Natural killer cell (primary cell): Measurements from ENCODE around the gene PLEKHG4B. TPM values are rescaled to one million over a fixed set of nuclear protein-coding genes. Genes with fewer than 3 reads are reported as not detected.

Experiments used
- ATAC-seq, 3 donors: fragments of 150-1000 bp in 2 of 3; fragments of 200-7000 bp in 1 of 3; cut with Tn5 transposase; 1 replicate in 1 of 3; 2 replicates in 2 of 3; pipeline ENCODE4 v1.10.0; 2021; ENCODE audit warnings: mild to moderate bottlenecking in 2 of 3, moderate library complexity in 2 of 3
- DNase-seq, 2 donors: peaks; one replicate each; pipeline versions ENCODE4 v3.0.0 to v3.0.0-alpha.2; 2013 to 2021; ENCODE audit warnings: mixed read lengths in 1 of 2
- H3K27ac ChIP-seq: one replicate; pipeline ENCODE4 v1.5.1; 2013; ENCODE audit warnings: mild to moderate bottlenecking, low read length
- H3K27me3 ChIP-seq: one replicate; pipeline ENCODE4 v1.6.1; 2013; ENCODE audit warnings: low read length; ENCODE audit not compliant: control insufficient read depth, insufficient read depth
- H3K36me3 ChIP-seq: one replicate; pipeline ENCODE4 v1.6.1; 2013; ENCODE audit warnings: low read length; ENCODE audit not compliant: control insufficient read depth, insufficient read depth
- H3K4me1 ChIP-seq: one replicate; pipeline ENCODE4 v1.6.1; 2013; ENCODE audit warnings: low read length; ENCODE audit not compliant: control insufficient read depth, insufficient read depth
- H3K4me3 ChIP-seq: one replicate; pipeline ENCODE4 v1.5.1; 2013; ENCODE audit warnings: low read length
- H3K9me3 ChIP-seq: one replicate; pipeline ENCODE4 v1.6.1; 2013; ENCODE audit warnings: low read length; ENCODE audit not compliant: control insufficient read depth, insufficient read depth
- H3K27ac Mint-ChIP-seq, 2 donors: one replicate each; pipeline ENCODE4 v1.8.0; 2022; ENCODE audit warnings: mild to moderate bottlenecking in 2 of 2, mixed read lengths in 2 of 2, moderate library complexity in 1 of 2
- H3K27me3 Mint-ChIP-seq, 2 donors: one replicate each; pipeline ENCODE4 v1.8.0; 2022; ENCODE audit warnings: low read depth in 2 of 2, mixed read lengths in 2 of 2
- H3K36me3 Mint-ChIP-seq: one replicate; pipeline ENCODE4 v1.8.0; 2022; ENCODE audit warnings: mixed read lengths
- H3K4me1 Mint-ChIP-seq, 2 donors: one replicate each; pipeline ENCODE4 v1.8.0; 2022; ENCODE audit warnings: mixed read lengths in 2 of 2
- H3K4me3 Mint-ChIP-seq: one replicate; pipeline ENCODE4 v1.8.0; 2022; ENCODE audit warnings: mild to moderate bottlenecking, moderate library complexity, mixed read lengths
- H3K9me3 Mint-ChIP-seq, 2 donors: one replicate each; pipeline ENCODE4 v1.8.0; 2022; ENCODE audit warnings: mixed read lengths in 2 of 2
- WGBS: methylation state at CpG from one replicate; pipeline ENCODE4 v1.1.7; 2013; ENCODE audit warnings: missing lambda C conversion rate; ENCODE audit not compliant: insufficient coverage; 5-methylcytosine and 5-hydroxymethylcytosine counted together
- intact Hi-C: fragments of 100-400 bp; cut with micrococcal nuclease; formaldehyde crosslinking; loops from one replicate; pipeline ENCODE4 v1.14.2; 2022
- total RNA-seq, 4 donors: library from RNA; stranded (reverse); fragments of 120-200 nt in 1 of 4; gene quantifications; one replicate each; pipeline versions ENCODE4 v1.2.3 to v1.2.4, GENCODE V29; 2013 to 2022
- TF ChIP-seq, protein P1 (sequence below): fragments of 200-600 bp; IDR thresholded peaks from one replicate; pipeline ENCODE4 v1.8.0; 2022; ENCODE audit warnings: antibody characterized with exemption

The PLEKHG4B gene
- total RNA-seq, 3 donors from 2014 or later (not counting 1 experiment from before 2014, with no cell fraction given), result 0.07 TPM; not detected in 2

DNA sequence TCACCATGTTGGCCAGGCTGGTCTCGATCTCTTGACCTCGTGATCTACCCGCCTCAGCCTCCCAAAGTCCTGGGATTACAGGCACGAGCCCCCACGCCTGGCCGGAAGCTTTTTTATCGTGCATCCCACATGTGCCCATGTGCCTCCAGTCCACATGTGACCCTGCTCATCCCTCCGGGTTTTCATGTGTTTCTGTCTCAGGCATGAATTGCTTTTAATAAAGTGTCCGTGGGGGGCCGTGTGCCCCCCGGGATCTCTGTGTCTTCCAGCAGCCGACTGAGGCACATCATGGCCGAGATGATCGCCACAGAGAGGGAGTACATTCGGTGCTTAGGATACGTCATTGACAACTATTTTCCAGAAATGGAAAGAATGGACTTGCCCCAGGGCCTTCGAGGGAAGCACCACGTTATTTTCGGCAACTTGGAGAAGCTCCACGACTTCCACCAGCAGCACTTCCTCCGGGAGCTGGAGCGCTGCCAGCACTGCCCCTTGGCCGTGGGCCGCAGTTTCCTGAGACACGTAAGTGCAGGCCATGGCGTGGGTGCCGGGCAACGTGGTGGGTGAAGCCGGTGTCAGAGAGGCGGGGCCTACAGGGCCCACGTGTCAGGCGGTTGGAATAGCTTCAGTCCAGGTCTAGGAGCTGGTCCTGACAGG, 77.2 kb downstream of the PLEKHG4B start:
- H3K36me3 Mint-ChIP-seq, result no peaks in the 10 kb centered on the region
- no peak overlapping the region for H3K4me3 Mint-ChIP-seq
- TF ChIP-seq, protein P1, sequence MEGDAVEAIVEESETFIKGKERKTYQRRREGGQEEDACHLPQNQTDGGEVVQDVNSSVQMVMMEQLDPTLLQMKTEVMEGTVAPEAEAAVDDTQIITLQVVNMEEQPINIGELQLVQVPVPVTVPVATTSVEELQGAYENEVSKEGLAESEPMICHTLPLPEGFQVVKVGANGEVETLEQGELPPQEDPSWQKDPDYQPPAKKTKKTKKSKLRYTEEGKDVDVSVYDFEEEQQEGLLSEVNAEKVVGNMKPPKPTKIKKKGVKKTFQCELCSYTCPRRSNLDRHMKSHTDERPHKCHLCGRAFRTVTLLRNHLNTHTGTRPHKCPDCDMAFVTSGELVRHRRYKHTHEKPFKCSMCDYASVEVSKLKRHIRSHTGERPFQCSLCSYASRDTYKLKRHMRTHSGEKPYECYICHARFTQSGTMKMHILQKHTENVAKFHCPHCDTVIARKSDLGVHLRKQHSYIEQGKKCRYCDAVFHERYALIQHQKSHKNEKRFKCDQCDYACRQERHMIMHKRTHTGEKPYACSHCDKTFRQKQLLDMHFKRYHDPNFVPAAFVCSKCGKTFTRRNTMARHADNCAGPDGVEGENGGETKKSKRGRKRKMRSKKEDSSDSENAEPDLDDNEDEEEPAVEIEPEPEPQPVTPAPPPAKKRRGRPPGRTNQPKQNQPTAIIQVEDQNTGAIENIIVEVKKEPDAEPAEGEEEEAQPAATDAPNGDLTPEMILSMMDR, result no peak
- DNase-seq, result no peak
- no peak for ATAC-seq
- no peak overlapping the region for H3K27ac Mint-ChIP-seq
- no peaks in the 10 kb centered on the region for H3K9me3 Mint-ChIP-seq
- H3K4me1 Mint-ChIP-seq, result no peaks in the 10 kb centered on the region
- H3K27me3 Mint-ChIP-seq, result no peaks in the 10 kb centered on the region
- Histone ChIP-seq H3K27me3 (no peaks in the 10 kb centered on the region), H3K27ac (no peak overlapping the region), H3K9me3 (no peaks in the 10 kb centered on the region), H3K4me1 (no peaks in the 10 kb centered on the region), H3K4me3 (no peak overlapping the region), H3K36me3 (no peaks in the 10 kb centered on the region)
- intact Hi-C loops, result no loop called here
- WGBS, result 85% methylated on average over 32 of the region's 32 CpGs

DNA sequence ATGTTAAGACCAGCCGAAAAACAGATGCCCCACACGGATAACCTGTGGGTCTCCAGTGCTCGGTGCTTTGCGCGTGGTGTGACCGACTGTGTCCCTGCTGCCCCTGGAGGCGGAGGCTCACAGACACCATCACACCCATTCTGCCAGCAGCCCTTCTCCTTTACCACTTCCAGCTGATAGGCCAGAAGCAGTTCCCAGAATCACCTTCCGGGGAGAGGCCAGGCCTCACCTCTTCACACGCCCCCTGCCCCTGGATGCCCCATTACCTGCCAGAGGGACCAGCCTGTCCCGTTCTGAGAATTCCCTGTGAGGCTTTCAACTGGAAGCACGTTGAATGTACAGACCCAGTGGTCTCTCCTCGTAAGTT, 77.7 kb downstream of the PLEKHG4B start:
- H3K4me1 ChIP-seq, result no peaks in the 10 kb centered on the region
- no peaks in the 10 kb centered on the region for H3K9me3 ChIP-seq
- intact Hi-C loops, result no loop called here
- no peaks in the 10 kb centered on the region for H3K36me3 ChIP-seq
- H3K9me3 Mint-ChIP-seq, result no peaks in the 10 kb centered on the region
- no peak overlapping the region for H3K27ac Mint-ChIP-seq
- no peak overlapping the region for H3K4me3 Mint-ChIP-seq
- ATAC-seq (no peak), DNase-seq (no peak)
- no peaks in the 10 kb centered on the region for H3K4me1 Mint-ChIP-seq
- no peak overlapping the region for H3K27ac ChIP-seq
- H3K36me3 Mint-ChIP-seq, result no peaks in the 10 kb centered on the region
- H3K4me3 ChIP-seq, result no peak overlapping the region
- H3K27me3 Mint-ChIP-seq, result no peaks in the 10 kb centered on the region
- TF ChIP-seq, protein P1, result no peak
- H3K27me3 ChIP-seq, result no peaks in the 10 kb centered on the region
- WGBS, result 91% methylated on average over 12 of the region's 12 CpGs

DNA sequence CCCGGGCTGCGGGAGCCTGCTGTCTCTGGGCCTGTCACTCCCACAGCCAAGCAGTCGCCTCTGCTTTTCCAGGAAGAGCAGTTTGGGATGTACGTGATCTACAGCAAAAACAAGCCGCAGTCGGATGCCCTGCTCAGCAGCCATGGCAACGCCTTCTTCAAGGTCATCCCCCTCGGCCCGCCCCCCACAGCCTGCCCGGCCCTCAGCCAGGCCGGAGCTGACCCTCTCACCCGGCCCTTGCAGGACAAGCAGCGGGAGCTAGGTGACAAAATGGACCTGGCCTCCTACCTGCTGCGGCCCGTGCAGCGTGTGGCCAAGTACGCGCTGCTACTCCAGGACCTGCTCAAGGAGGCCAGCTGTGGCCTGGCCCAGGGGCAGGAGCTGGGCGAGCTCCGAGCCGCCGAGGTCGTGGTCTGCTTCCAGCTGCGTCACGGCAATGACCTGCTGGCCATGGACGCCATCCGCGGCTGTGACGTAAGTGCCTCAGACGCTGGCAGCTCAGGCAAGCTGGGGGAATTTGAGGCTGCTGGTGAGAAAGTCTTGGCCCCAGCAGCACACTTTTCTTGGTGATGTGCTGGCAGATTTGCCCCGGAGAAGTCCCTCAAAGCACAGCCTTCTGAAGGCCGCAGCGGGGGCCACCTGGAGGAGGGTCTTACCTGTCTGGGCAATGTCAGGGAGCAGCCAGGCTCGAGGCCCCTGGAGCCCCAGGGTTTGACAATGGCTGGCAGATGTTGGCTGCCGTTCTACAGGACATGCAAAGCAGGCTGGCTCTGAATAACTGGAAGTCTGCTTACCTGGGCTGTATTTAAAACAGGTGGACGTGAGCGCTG, 79.2 kb downstream of the PLEKHG4B start:
- intact Hi-C loops, result no loop called here
- no peak for ATAC-seq
- Mint-ChIP-seq H3K27me3 (no peaks in the 10 kb centered on the region), H3K4me1 (no peaks in the 10 kb centered on the region), H3K36me3 (no peaks in the 10 kb centered on the region), H3K4me3 (no peak overlapping the region), H3K9me3 (no peaks in the 10 kb centered on the region), H3K27ac (no peak overlapping the region)
- Histone ChIP-seq H3K4me3 (no peak overlapping the region), H3K36me3 (no peaks in the 10 kb centered on the region), H3K4me1 (no peaks in the 10 kb centered on the region), H3K27ac (no peak overlapping the region), H3K27me3 (no peaks in the 10 kb centered on the region), H3K9me3 (no peaks in the 10 kb centered on the region)
- 90% methylated on average over 37 of the region's 37 CpGs for WGBS
- DNase-seq, result no peak
- TF ChIP-seq, protein P1, result no peak
